ENCODE measurements around the gene FCGR1A. TPM values are rescaled to one million over a fixed set of nuclear protein-coding genes. Genes with fewer than 3 reads are reported as not detected.
"Not testable (repeated sequence)": the region's sequence is repeated elsewhere in the genome, so short reads cannot be mapped to it uniquely, and the experiment has no call there.

FCGR1A gene
- total RNA-seq, 4 donors from 2014 or later = 0.59 to 2.1 (median 1.6) TPM; not detected in 1

DNA sequence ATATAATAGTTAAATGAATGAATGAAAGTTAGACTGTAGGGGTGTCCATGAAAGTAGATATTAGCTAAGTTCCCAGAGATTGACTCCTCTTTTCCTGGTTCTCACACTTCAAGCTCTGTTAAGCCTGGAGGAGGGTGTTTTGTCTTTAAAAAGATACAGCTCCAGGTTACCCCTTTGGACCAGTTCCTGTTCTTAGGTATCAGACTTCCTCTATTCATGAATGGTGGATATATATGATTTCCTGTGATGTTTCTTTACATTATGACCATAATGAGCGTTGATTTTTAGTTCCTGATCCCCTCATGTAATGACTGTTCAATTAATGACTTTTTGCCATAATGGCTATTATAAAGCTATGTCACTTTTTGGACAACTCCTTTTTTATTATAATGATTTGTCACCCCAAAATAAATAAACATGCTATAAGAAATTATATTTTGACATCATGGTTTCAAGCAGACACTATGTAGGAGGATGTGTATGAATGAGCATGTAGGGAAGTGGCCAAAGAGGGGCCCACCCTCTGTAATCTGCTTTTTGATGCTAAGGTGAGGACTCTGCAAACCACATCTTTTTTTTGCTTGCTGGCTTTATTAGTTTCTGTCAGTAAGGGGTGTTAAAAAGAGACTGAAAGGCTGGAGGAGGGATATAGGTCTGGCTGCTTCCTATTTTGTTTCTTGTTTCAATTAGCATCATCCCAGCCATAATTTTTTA is 18.2 kb upstream of the FCGR1A start:
- WGBS, 2 donors = 80 to 88% methylated on average over 1 of the region's 1 CpG
- H3K4me3 ChIP-seq (ENCODE audit: low read depth, poor library complexity, severe bottlenecking); intact Hi-C loops (cut with DNase I; ENCODE audit: low total_unique reads); DNase-seq (ENCODE audit: low spot score in 2 of 2): not testable (repeated sequence)

DNA sequence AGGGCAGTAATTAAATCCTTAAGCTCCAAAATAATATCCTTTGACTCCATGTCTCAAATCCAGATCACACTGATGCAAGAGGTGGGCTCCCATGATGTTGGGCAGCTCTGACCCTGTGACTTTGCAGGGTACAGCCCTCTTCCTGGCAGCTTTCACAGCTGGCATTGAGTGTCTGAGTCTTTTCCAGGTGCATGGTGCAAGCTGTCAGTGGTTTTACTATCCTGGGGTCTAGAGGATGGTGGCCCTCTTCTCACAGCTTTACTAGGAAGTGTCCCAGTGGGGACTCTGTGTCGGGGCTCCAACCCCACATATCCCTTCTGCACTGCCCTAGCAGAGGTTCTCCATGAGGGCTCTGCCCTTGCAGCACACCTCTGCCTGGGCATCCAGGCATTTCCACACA is 16.3 kb upstream of the FCGR1A start:
- intact Hi-C loops (cut with DNase I; ENCODE audit: low total_unique reads); DNase-seq (ENCODE audit: low spot score in 2 of 2); H3K4me3 ChIP-seq (ENCODE audit: low read depth, poor library complexity, severe bottlenecking): not testable (repeated sequence)
- WGBS, 2 donors = no CpG with 5 or more reads among the region's 1 CpG

DNA sequence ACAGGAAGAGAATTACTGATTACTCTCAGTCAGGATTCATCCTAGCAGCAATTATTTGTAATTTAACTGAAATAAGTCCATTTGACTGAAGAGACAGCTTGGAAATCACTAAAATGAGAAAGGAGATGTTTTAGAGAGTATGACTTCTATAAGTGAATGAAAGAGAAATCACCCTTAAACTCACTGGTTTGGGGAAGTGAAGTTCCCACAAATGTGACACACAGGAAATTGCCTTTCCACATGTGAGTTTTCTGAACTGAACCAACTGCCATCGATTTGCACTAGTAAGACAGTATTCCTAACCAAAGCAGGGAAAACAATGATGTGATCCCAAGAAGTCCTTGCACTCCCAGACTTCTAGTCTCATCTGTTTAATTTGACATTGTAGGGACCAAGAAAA is 13.3 kb upstream of the FCGR1A start:
- intact Hi-C loops (cut with DNase I; ENCODE audit: low total_unique reads); H3K4me3 ChIP-seq (ENCODE audit: low read depth, poor library complexity, severe bottlenecking); DNase-seq (ENCODE audit: low spot score in 2 of 2): not testable (repeated sequence)
- WGBS, 2 donors = no CpG with 5 or more reads among the region's 1 CpG

- WGBS, 2 donors = 83 to 90% methylated on average over 4 of the region's 4 CpGs
Measured at GRCh38 chr1:149770661-149771060, 11.8 kb upstream of the FCGR1A start.

GRCh38 chr1:149771653-149772425 is 10.7 kb upstream of the FCGR1A start:
- intact Hi-C loops (cut with DNase I; ENCODE audit: low total_unique reads); H3K4me3 ChIP-seq (ENCODE audit: low read depth, poor library complexity, severe bottlenecking); DNase-seq (ENCODE audit: low spot score in 2 of 2): not testable (repeated sequence)
- no CpG with 5 or more reads among the region's 4 CpGs for WGBS, 2 donors

More at GRCh38 chr1:149770661-149771060, 11.8 kb upstream of the FCGR1A start:
- intact Hi-C loops (cut with DNase I; ENCODE audit: low total_unique reads); DNase-seq (ENCODE audit: low spot score in 2 of 2); H3K4me3 ChIP-seq (ENCODE audit: low read depth, poor library complexity, severe bottlenecking): not testable (repeated sequence)

GRCh38 chr1:149775510-149776147 is 6.9 kb upstream of the FCGR1A start:
- H3K4me3 ChIP-seq (ENCODE audit: low read depth, poor library complexity, severe bottlenecking); DNase-seq (ENCODE audit: low spot score in 2 of 2); intact Hi-C loops (cut with DNase I; ENCODE audit: low total_unique reads): not testable (repeated sequence)
- 45 to 75% methylated on average over 1 of the region's 3 CpGs for WGBS, 2 donors

DNA sequence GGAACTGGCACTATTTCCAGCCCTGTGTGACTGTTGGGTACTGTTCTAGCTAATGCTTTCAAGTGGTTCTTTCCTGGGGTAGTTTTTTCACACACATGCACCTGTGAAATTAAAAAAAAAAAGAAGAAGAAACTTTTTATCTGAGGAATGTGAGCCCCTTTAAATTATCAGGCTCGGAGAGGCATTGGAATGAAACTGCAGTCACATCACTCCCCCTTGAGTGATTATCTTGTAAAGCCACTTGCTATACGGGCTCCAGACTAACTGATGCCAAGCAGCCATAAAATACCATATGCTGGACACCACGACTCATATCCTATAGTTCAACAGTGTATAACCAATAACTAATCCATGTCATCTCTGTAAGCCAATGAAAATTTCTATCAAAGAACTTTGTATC is 5.4 kb upstream of the FCGR1A start:
- DNase-seq (ENCODE audit: low spot score in 2 of 2); H3K4me3 ChIP-seq (ENCODE audit: low read depth, poor library complexity, severe bottlenecking); intact Hi-C loops (cut with DNase I; ENCODE audit: low total_unique reads): not testable (repeated sequence)
- WGBS, 2 donors = 14 to 39% methylated on average over 2 of the region's 3 CpGs

DNA sequence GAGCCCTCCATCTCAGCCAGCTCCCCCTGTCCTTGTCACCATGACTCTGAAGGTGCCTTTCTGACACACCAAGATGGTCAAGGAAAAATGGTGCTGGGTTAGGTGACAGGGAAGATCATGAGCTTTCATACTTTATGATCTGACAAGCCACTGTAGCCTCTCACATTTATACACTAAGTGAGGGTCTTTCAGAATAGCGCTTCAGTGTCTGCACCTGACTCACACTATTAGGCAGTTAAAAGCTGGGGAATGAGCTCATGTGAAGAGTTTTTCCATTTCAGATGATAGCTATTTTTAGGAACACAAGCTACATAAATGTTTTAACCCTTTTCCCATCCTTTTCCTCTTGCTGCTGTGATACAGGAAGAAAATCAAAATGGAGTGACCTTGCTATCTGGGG is 4.2 kb upstream of the FCGR1A start:
- DNase-seq (ENCODE audit: low spot score in 2 of 2); intact Hi-C loops (cut with DNase I; ENCODE audit: low total_unique reads); H3K4me3 ChIP-seq (ENCODE audit: low read depth, poor library complexity, severe bottlenecking): not testable (repeated sequence)
- WGBS, 2 donors = 67% methylated on average over 1 of the region's 1 CpG; no CpG with 5 or more reads in 1 of the 2 donors

- H3K4me3 ChIP-seq (ENCODE audit: low read depth, poor library complexity, severe bottlenecking); intact Hi-C loops (cut with DNase I; ENCODE audit: low total_unique reads); DNase-seq (ENCODE audit: low spot score in 2 of 2): not testable (repeated sequence)
- WGBS, 2 donors = 76 to 90% methylated on average over 5 of the region's 5 CpGs
Measured at GRCh38 chr1:149781413-149781984, 995 bp upstream of the FCGR1A start.

DNA sequence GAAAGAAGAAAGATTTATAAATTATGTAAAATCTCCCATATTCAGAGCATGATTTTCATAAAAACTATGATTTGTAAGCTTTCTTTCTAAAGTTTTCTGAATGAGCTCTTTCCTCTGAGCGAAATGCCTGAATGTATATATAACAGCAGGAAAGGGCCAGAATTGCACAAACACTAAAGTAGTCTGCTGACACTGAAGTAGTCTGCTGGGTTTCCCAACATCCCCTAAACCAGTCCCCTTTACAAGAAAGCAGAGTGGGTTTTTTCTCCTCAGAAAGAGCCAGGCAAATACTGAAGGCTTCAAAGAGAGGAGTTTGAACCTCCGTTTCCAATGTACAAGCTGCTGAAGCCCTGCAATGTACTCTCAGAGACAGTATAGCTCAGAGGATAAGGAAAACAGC is 795 bp downstream of the FCGR1A start:
- WGBS, 2 donors = no CpG with 5 or more reads among the region's 2 CpGs
- H3K4me3 ChIP-seq (ENCODE audit: low read depth, poor library complexity, severe bottlenecking); intact Hi-C loops (cut with DNase I; ENCODE audit: low total_unique reads); DNase-seq (ENCODE audit: low spot score in 2 of 2): not testable (repeated sequence)

- DNase-seq (ENCODE audit: low spot score in 2 of 2); H3K4me3 ChIP-seq (ENCODE audit: low read depth, poor library complexity, severe bottlenecking); intact Hi-C loops (cut with DNase I; ENCODE audit: low total_unique reads): not testable (repeated sequence)
- 80% methylated on average over 1 of the region's 4 CpGs; no CpG with 5 or more reads in 1 of the 2 donors for WGBS, 2 donors
Measured at GRCh38 chr1:149783868-149784267, 1.4 kb downstream of the FCGR1A start.

DNA sequence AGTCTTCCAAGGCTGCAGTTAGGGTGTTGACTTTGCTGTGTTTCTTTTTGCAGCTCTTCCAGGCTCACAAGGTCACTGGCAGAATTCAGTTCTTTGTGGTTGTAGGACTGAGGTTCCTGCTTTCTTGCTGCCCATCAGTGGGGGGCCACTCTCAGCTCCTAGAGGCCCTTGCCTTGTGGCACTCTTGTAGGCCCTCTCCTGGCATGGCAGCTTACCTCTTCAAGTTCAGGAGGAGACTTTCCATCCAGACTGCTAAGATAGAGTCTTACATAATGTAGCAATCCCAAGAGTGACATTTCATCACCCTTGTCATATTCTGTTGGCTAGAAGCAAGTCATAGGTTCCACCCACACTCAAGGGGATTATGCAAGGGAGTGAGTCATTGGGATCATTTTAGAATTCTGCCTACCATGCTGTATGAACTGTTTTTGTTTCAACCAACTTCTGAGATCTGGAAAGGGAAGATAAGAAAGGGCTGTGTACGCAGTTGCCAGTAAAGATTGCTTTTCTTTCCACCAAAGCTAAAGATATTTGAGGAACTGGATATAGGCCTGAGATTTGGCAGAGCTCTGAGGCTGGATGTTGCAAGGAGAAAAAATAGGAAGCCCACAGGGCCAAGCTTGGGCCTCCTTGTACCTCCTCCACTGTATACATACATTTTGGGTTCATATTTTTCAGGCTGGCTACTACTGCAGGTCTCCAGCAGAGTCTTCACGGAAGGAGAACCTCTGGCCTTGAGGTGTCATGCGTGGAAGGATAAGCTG is 5.4 kb downstream of the FCGR1A start:
- DNase-seq (ENCODE audit: low spot score in 2 of 2); intact Hi-C loops (cut with DNase I; ENCODE audit: low total_unique reads); H3K4me3 ChIP-seq (ENCODE audit: low read depth, poor library complexity, severe bottlenecking): not testable (repeated sequence)
- 70 to 73% methylated on average over 2 to 3 of the region's 3 CpGs for WGBS, 2 donors

- peak overlapping the region; percentile 30 for H3K4me3 ChIP-seq (ENCODE audit: low read depth, poor library complexity, severe bottlenecking)
- intact Hi-C loops (cut with DNase I; ENCODE audit: low total_unique reads) = not testable (repeated sequence)
- DNase-seq (ENCODE audit: low spot score in 2 of 2) = peak in 1 of 2 donors; percentile 33
- WGBS, 2 donors = 0% methylated on average over 13 of the region's 36 CpGs; no CpG with 5 or more reads in 1 of the 2 donors
Measured at GRCh38 chr1:149792502-149792901, 10.0 kb downstream of the FCGR1A start.

- WGBS, 2 donors = 0 to 5% methylated on average over 3 to 16 of the region's 52 CpGs
- H3K4me3 ChIP-seq (ENCODE audit: low read depth, poor library complexity, severe bottlenecking); intact Hi-C loops (cut with DNase I; ENCODE audit: low total_unique reads): not testable (repeated sequence)
- DNase-seq (ENCODE audit: low spot score in 2 of 2) = peak; percentile 42 to 93
Measured at GRCh38 chr1:149792912-149793515, 10.5 kb downstream of the FCGR1A start.
